Thyroid gland (tissue), 4 donors: ENCODE results near the gene DHRS3. TPM values are rescaled to one million over a fixed set of nuclear protein-coding genes. Genes with fewer than 3 reads are reported as not detected.

Source experiments
- DNase-seq, 2 donors: peaks; one replicate each; pipeline ENCODE4 v3.0.0-alpha.2; 2019
- H3K27ac ChIP-seq, 3 donors: fragments of 200-600 bp; sonication (generic); 1 replicate in 2 of 3; 2 replicates in 1 of 3; pipeline ENCODE4 v1.5.1; 2016 to 2019; ENCODE audit warnings: mild to moderate bottlenecking in 1 of 3, moderate library complexity in 1 of 3
- H3K27me3 ChIP-seq: fragments of 200-600 bp; sonication (generic); one replicate; pipeline ENCODE4 v1.5.1; 2019
- H3K36me3 ChIP-seq, 2 donors: fragments of 200-600 bp; sonication (generic); one replicate each; pipeline ENCODE4 v1.5.1; 2016 to 2019
- H3K4me1 ChIP-seq, 2 donors: fragments of 200-600 bp; sonication (generic); one replicate each; pipeline ENCODE4 v1.5.1; 2017 to 2019
- H3K4me3 ChIP-seq, 3 donors: fragments of 200-600 bp; sonication (generic); replicated peaks in 1 of 3; 1 replicate in 2 of 3; 2 replicates in 1 of 3; pipeline ENCODE4 v1.5.1; 2016; ENCODE audit warnings: mild to moderate bottlenecking in 1 of 3
- H3K9me3 ChIP-seq: fragments of 200-600 bp; sonication (generic); one replicate; pipeline ENCODE4 v1.5.1; 2017
- CTCF ChIP-seq, 6 experiments: fragments of 200-600 bp in 3 of 6; fragments of 450-650 bp in 3 of 6; sonication (generic) in 3 of 6; IDR thresholded peaks; one replicate each; pipeline ENCODE4 v1.5.1; 2016 to 2019; ENCODE audit warnings: antibody characterized with exemption in 6 of 6, mild to moderate bottlenecking in 2 of 6, inconsistent platforms in 1 of 6, moderate library complexity in 1 of 6
- POLR2A ChIP-seq, 2 donors: fragments of 450-650 bp; IDR thresholded peaks; one replicate each; pipeline ENCODE4 v1.6.1; 2017; ENCODE audit warnings: antibody characterized with exemption in 2 of 2, mild to moderate bottlenecking in 2 of 2, moderate library complexity in 1 of 2
- WGBS, 2 donors: methylation state at CpG; one replicate each; pipeline ENCODE4 v1.1.5; 2017; 5-methylcytosine and 5-hydroxymethylcytosine counted together
- intact Hi-C: fragments of 100-400 bp; cut with DNase I; formaldehyde crosslinking; loops from one replicate; pipeline ENCODE4 v1.15.1; 2023
- total RNA-seq, 4 donors: library from RNA; depleted of rRNA; stranded (reverse); fragments of >200 nt; gene quantifications; one replicate each; pipeline ENCODE4 v1.2.3, GENCODE V29; 2016

Gene DHRS3
- total RNA-seq, 4 donors from 2014 or later: 181 to 304 (median 268) TPM

- no peak for DNase-seq
- WGBS, 2 donors: 78 to 79% methylated on average over 8 of the region's 8 CpGs
- Histone ChIP-seq H3K4me3 (no peak overlapping the region), H3K36me3 (no peaks in the 10 kb centered on the region), H3K9me3 (no peaks in the 10 kb centered on the region), H3K27me3 (no peaks in the 10 kb centered on the region), H3K27ac (no peak overlapping the region), H3K4me1 (peaks cover 10 to 11% of the 10 kb centered on the region in 2 donors)
- TF ChIP-seq CTCF (IDR thresholded peaks at IDR 0.05): no peak
- no peak for TF ChIP-seq POLR2A (IDR thresholded peaks at IDR 0.05)
- intact Hi-C loops: no loop called here
These were observed 16.1 kb upstream of the DHRS3 start for GRCh38 chr1:12634156-12634555.

GRCh38 chr1:12631571-12631970 is 13.6 kb upstream of the DHRS3 start:
- Histone ChIP-seq H3K4me1 (peaks cover 6 to 7% of the 10 kb centered on the region in 2 donors), H3K9me3 (no peaks in the 10 kb centered on the region), H3K36me3 (no peaks in the 10 kb centered on the region), H3K27ac (no peak overlapping the region), H3K27me3 (no peaks in the 10 kb centered on the region), H3K4me3 (no peak overlapping the region)
- WGBS, 2 donors: 96 to 98% methylated on average over 8 of the region's 8 CpGs
- no peak for DNase-seq
- intact Hi-C loops: no loop called here
- TF ChIP-seq POLR2A (IDR thresholded peaks at IDR 0.05) (no peak), CTCF (IDR thresholded peaks at IDR 0.05) (no peak)

- H3K9me3 ChIP-seq: no peaks in the 10 kb centered on the region
- H3K36me3 ChIP-seq: no peaks in the 10 kb centered on the region
- H3K27me3 ChIP-seq: no peaks in the 10 kb centered on the region
- TF ChIP-seq POLR2A (IDR thresholded peaks at IDR 0.05) (no peak), CTCF (IDR thresholded peaks at IDR 0.05) (no peak)
- H3K27ac ChIP-seq: no peak overlapping the region
- no peak for DNase-seq
- peaks cover under 1 to 2% of the 10 kb centered on the region in 2 donors for H3K4me1 ChIP-seq
- WGBS, 2 donors: 84 to 90% methylated on average over 6 of the region's 6 CpGs
- H3K4me3 ChIP-seq: no peak overlapping the region
- intact Hi-C loops: no loop called here
These were observed 13.0 kb upstream of the DHRS3 start for GRCh38 chr1:12630946-12631530.

- no peak for DNase-seq
- Histone ChIP-seq H3K27me3 (no peaks in the 10 kb centered on the region), H3K9me3 (no peaks in the 10 kb centered on the region), H3K36me3 (no peaks in the 10 kb centered on the region), H3K4me3 (no peak overlapping the region), H3K4me1 (no peaks in the 10 kb centered on the region), H3K27ac (no peak overlapping the region)
- TF ChIP-seq POLR2A (IDR thresholded peaks at IDR 0.05) (no peak), CTCF (IDR thresholded peaks at IDR 0.05) (no peak)
- intact Hi-C loops: no loop called here
- WGBS, 2 donors: 92 to 97% methylated on average over 6 to 10 of the region's 15 CpGs
These were observed 12.2 kb upstream of the DHRS3 start for GRCh38 chr1:12629985-12630760.

- TF ChIP-seq POLR2A (IDR thresholded peaks at IDR 0.05) (no peak), CTCF (IDR thresholded peaks at IDR 0.05) (no peak)
- Histone ChIP-seq H3K27ac (no peak overlapping the region), H3K36me3 (no peaks in the 10 kb centered on the region), H3K9me3 (no peaks in the 10 kb centered on the region), H3K4me1 (no peaks in the 10 kb centered on the region), H3K27me3 (no peaks in the 10 kb centered on the region), H3K4me3 (no peak overlapping the region)
- 89 to 100% methylated on average over 1 of the region's 1 CpG for WGBS, 2 donors
- no peak for DNase-seq
- intact Hi-C loops: no loop called here
These were observed 11.5 kb upstream of the DHRS3 start for GRCh38 chr1:12629511-12629956.
